ENCODE results near the gene WNK2. TPM values are rescaled to one million over a fixed set of nuclear protein-coding genes. Genes with fewer than 3 reads are reported as not detected.

The WNK2 gene
- total and polyA plus RNA-seq, 8 donors: 0.93 to 10.4 (median 7.4) TPM

- Histone ChIP-seq H3K36me3 (no peaks in the 10 kb centered on the region), H3K4me3 (no peak overlapping the region), H3K27me3 (no peaks in the 10 kb centered on the region), H3K4me1 (no peaks in the 10 kb centered on the region), H3K9me3 (no peaks in the 10 kb centered on the region), H3K27ac (no peak overlapping the region)
- intact Hi-C loops (cut with DNase I): no loop called here
- DNase-seq (peak in 1 of 4 donors; percentile 37), ATAC-seq (no peak)
- TF ChIP-seq, protein P1, sequence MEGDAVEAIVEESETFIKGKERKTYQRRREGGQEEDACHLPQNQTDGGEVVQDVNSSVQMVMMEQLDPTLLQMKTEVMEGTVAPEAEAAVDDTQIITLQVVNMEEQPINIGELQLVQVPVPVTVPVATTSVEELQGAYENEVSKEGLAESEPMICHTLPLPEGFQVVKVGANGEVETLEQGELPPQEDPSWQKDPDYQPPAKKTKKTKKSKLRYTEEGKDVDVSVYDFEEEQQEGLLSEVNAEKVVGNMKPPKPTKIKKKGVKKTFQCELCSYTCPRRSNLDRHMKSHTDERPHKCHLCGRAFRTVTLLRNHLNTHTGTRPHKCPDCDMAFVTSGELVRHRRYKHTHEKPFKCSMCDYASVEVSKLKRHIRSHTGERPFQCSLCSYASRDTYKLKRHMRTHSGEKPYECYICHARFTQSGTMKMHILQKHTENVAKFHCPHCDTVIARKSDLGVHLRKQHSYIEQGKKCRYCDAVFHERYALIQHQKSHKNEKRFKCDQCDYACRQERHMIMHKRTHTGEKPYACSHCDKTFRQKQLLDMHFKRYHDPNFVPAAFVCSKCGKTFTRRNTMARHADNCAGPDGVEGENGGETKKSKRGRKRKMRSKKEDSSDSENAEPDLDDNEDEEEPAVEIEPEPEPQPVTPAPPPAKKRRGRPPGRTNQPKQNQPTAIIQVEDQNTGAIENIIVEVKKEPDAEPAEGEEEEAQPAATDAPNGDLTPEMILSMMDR (IDR thresholded peaks at IDR 0.05): no peak
Observed at GRCh38 chr9:93196096-93197055, 12.4 kb downstream of the WNK2 start.

GRCh38 chr9:93197670-93198069 is 13.7 kb downstream of the WNK2 start:
- no peaks in the 10 kb centered on the region for H3K4me1 ChIP-seq
- H3K9me3 ChIP-seq: no peaks in the 10 kb centered on the region
- ATAC-seq (no peak), DNase-seq (peak in 1 of 4 donors; percentile 34)
- TF ChIP-seq, protein P1 (IDR thresholded peaks at IDR 0.05): no peak
- intact Hi-C loops (cut with DNase I): no loop called here
- no peaks in the 10 kb centered on the region for H3K27me3 ChIP-seq
- H3K27ac ChIP-seq: no peak overlapping the region
- no peak overlapping the region for H3K4me3 ChIP-seq
- H3K36me3 ChIP-seq: no peaks in the 10 kb centered on the region

GRCh38 chr9:93198117-93198837 is 14.3 kb downstream of the WNK2 start:
- H3K36me3 ChIP-seq: no peaks in the 10 kb centered on the region
- TF ChIP-seq, protein P1 (IDR thresholded peaks at IDR 0.05): no peak
- no peaks in the 10 kb centered on the region for H3K9me3 ChIP-seq
- intact Hi-C loops (cut with DNase I): no loop called here
- no peak overlapping the region for H3K27ac ChIP-seq
- no peak for ATAC-seq
- no peak overlapping the region for H3K4me3 ChIP-seq
- no peaks in the 10 kb centered on the region for H3K27me3 ChIP-seq
- DNase-seq: peak in 1 of 4 donors; percentile 47
- H3K4me1 ChIP-seq: no peaks in the 10 kb centered on the region

GRCh38 chr9:93198838-93199625 is 15.1 kb downstream of the WNK2 start:
- no peak overlapping the region for H3K4me3 ChIP-seq
- H3K27me3 ChIP-seq: no peaks in the 10 kb centered on the region
- no peaks in the 10 kb centered on the region for H3K36me3 ChIP-seq
- no peak overlapping the region for H3K27ac ChIP-seq
- intact Hi-C loops (cut with DNase I): no loop called here
- peak in 1 of 4 donors; percentile 59 for DNase-seq
- TF ChIP-seq, protein P1 (IDR thresholded peaks at IDR 0.05): no peak
- H3K4me1 ChIP-seq: no peaks in the 10 kb centered on the region
- H3K9me3 ChIP-seq: no peaks in the 10 kb centered on the region
- no peak for ATAC-seq
